Heart right ventricle (tissue), 16 donors: ENCODE data around the gene SLC43A2. TPM values are rescaled to one million over a fixed set of nuclear protein-coding genes. Genes with fewer than 3 reads are reported as not detected.

Source experiments
- ATAC-seq, 8 donors: fragments of 200-7000 bp; cut with Tn5 transposase; one replicate each; pipeline ENCODE4 v1.9.1; 2020; ENCODE audit warnings: mild to moderate bottlenecking in 8 of 8, moderate library complexity in 8 of 8, moderate number of reproducible peaks in 1 of 8
- DNase-seq, 2 donors: peaks; one replicate each; pipeline ENCODE4 v3.0.0-alpha.2; 2020
- H3K27ac ChIP-seq, 10 donors: fragments of 200-600 bp; sonication (generic) in 2 of 10; one replicate each; pipeline versions ENCODE4 v1.5.0 to v1.8.0; 2020 to 2022; ENCODE audit warnings: mild to moderate bottlenecking in 3 of 10
- H3K27me3 ChIP-seq, 7 donors: fragments of 200-600 bp; one replicate each; pipeline ENCODE4 v1.8.0; 2021 to 2022; ENCODE audit warnings: mild to moderate bottlenecking in 2 of 7
- H3K36me3 ChIP-seq, 9 donors: fragments of 200-600 bp; sonication (generic) in 1 of 9; one replicate each; pipeline versions ENCODE4 v1.5.0 to v1.8.0; 2020 to 2022; ENCODE audit warnings: mild to moderate bottlenecking in 2 of 9
- H3K4me1 ChIP-seq, 9 donors: fragments of 200-600 bp; sonication (generic) in 1 of 9; one replicate each; pipeline versions ENCODE4 v1.5.0 to v1.8.0; 2020 to 2022; ENCODE audit warnings: mild to moderate bottlenecking in 4 of 9
- H3K4me3 ChIP-seq, 10 donors: fragments of 200-600 bp; sonication (generic) in 2 of 10; one replicate each; pipeline versions ENCODE4 v1.5.0 to v1.8.0; 2020 to 2022; ENCODE audit warnings: mild to moderate bottlenecking in 7 of 10, moderate library complexity in 2 of 10
- H3K9me3 ChIP-seq, 11 donors: fragments of 200-600 bp in 10 of 11; sonication (generic) in 2 of 11; one replicate each; pipeline versions ENCODE4 v1.5.0 to v1.8.0; 2013 to 2022; ENCODE audit warnings: mild to moderate bottlenecking in 2 of 11, control low read depth in 1 of 11, moderate library complexity in 1 of 11
- WGBS, 2 donors: extraction: QIAGEN DNeasy Blood & Tissue Kit; methylation state at CpG; one replicate each; pipeline ENCODE4 v1.1.7; 2013; ENCODE audit warnings: inconsistent platforms in 1 of 2; 5-methylcytosine and 5-hydroxymethylcytosine counted together
- intact Hi-C, 10 donors: fragments of 100-400 bp; cut with DNase I; formaldehyde crosslinking; loops; one replicate each; pipeline versions ENCODE4 v1.11.1 to v1.14.2; 2022
- polyA plus RNA-seq, 2 donors: library from polyadenylated mRNA; stranded (reverse); fragments of 200-250 nt; gene quantifications; one replicate each; pipeline ENCODE4 v1.2.3, GENCODE V29; 2013
- total RNA-seq, 10 donors: library from RNA; stranded (reverse); fragmentation: NEBNext Ultra II Directional in 3 of 10; extraction: Animal tissue kit (Norgen Biotek cat#: 25700) in 3 of 10; gene quantifications; one replicate each; pipeline versions ENCODE4 v1.2.1 to v1.2.4, GENCODE V29; 2021 to 2023
- TF ChIP-seq, protein P1 (sequence below), 9 donors: fragments of 200-600 bp; sonication (generic) in 2 of 9; IDR thresholded peaks; one replicate each; pipeline versions ENCODE4 v1.5.0 to v1.8.0; 2021 to 2022; ENCODE audit warnings: antibody characterized with exemption in 9 of 9, mild to moderate bottlenecking in 5 of 9, moderate library complexity in 1 of 9
- donor health status: Arrhythmogenic right ventricular cardiomyopathy.
- donor health status: ischemic (EF 13 %, LVEDD 7.1; RV severe dilation, severe dysfunction).
- donor health status: healthy with polysubstance abuse.
- donor health status: DM: no; HTN: yes; CAD: no.
- donor health status: DM: no; HTN: no; CAD: no.
- donor health status: ischemic (EF 25% LVEDD 6.9; RV normal size, moderate dysfunction).
- donor health status: ischemic (EF 25% LVEDD 5.7; RV mildly dilated, moderate dysfunction).
- donor health status: healthy.
- donor health status: DM: yes; HTN: yes; CAD: no.
- donor health status: Ischemic cardiomyopathy.
- donor health status: ischemic (EF 35%, LVEDD 5.7; RV mildly dilated, moderate dysfunction).
- donor health status: nonischemic (EF 11% LVEDD 7.7; RV severe dilation, severe dysfunction).
- donor health status: DM: yes; HTN: yes; CAD: no.
- donor health status: PGD.
- donor health status: ischemic (EF 29% LVEDD 5.4; RV normal size, mild dysfunction).
- donor health status: nonischemic (EF 23%, LVEDD 6.1; RV moderate dilation, normal function).

Gene SLC43A2
- total and polyA plus RNA-seq, 12 donors: 1.6 to 16.4 (median 6.1) TPM

DNA sequence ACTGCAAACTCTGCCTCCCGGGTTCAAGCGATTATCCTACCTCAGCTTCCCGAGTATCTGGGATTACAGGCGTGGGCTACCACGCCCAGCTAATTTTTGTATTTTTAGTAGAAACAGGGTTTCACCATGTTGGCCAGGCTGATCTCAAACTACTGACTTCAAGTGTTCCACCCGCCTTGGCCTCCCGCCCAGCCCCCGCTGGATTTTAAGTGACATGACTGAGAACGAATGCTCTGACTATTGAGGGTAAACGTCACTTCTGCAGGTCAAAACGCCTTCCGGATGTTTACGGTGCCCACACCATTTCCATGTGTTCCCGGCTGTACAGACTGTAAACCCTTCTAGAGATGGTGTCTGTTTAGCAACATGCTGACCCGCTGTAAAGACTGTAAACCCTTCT is 88.8 kb downstream of the SLC43A2 start:
- DNase-seq: no peak
- TF ChIP-seq, protein P1, sequence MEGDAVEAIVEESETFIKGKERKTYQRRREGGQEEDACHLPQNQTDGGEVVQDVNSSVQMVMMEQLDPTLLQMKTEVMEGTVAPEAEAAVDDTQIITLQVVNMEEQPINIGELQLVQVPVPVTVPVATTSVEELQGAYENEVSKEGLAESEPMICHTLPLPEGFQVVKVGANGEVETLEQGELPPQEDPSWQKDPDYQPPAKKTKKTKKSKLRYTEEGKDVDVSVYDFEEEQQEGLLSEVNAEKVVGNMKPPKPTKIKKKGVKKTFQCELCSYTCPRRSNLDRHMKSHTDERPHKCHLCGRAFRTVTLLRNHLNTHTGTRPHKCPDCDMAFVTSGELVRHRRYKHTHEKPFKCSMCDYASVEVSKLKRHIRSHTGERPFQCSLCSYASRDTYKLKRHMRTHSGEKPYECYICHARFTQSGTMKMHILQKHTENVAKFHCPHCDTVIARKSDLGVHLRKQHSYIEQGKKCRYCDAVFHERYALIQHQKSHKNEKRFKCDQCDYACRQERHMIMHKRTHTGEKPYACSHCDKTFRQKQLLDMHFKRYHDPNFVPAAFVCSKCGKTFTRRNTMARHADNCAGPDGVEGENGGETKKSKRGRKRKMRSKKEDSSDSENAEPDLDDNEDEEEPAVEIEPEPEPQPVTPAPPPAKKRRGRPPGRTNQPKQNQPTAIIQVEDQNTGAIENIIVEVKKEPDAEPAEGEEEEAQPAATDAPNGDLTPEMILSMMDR (IDR thresholded peaks at IDR 0.05): no peak
- intact Hi-C loops: loop anchor here in 2 of 10 donors (10.0 kb wide), 1 partner anchor 265 kb away; the partner anchor contains the start of genes BHLHA9 (in 2 of the 2) and TRARG1 (in 2 of the 2)

DNA sequence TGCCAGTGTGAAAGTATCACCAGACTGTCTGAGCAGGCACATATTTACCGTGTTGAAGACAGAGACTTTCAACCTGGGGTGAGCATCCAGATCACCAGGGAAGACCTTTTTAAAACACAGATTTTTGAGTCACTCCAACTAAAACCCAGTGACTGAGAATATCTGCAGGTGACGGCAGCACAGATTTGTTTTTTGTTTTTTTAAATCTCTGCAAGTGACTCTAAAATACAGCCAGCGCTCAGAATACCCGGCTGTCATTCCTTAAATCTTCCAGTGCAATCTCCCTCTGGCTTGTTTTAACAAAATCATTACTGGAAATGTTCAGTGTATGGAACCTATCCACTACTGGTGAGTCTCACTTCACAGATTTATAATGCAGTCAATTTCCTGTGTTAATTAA is 92.9 kb downstream of the SLC43A2 start:
- DNase-seq (no peak), ATAC-seq (no peak)
- H3K27ac ChIP-seq: no peak overlapping the region
- H3K4me1 ChIP-seq: peaks cover 0 to 18% (median 5%) of the 10 kb centered on the region in 9 donors
- no peaks in the 10 kb centered on the region for H3K27me3 ChIP-seq
- H3K9me3 ChIP-seq: no peaks in the 10 kb centered on the region
- TF ChIP-seq, protein P1 (IDR thresholded peaks at IDR 0.05): no peak
- H3K4me3 ChIP-seq: no peak overlapping the region
- intact Hi-C loops: loop anchor here in 2 of 10 donors (10.0 kb wide), 1 partner anchor 261 kb away; the partner anchor contains the start of genes BHLHA9 (in 2 of the 2) and TRARG1 (in 2 of the 2)
- WGBS, 2 donors: 96 to 97% methylated on average over 4 of the region's 4 CpGs
- H3K36me3 ChIP-seq: peaks cover 0 to 100% (median 42%) of the 10 kb centered on the region in 9 donors

More for the DNA sequence above, 88.8 kb downstream of the SLC43A2 start:
- no peaks in the 10 kb centered on the region for H3K9me3 ChIP-seq
- no peaks in the 10 kb centered on the region for H3K27me3 ChIP-seq
- H3K36me3 ChIP-seq: peaks cover 0 to 100% (median 51%) of the 10 kb centered on the region in 9 donors
- H3K4me1 ChIP-seq: no peaks in the 10 kb centered on the region
- H3K27ac ChIP-seq: no peak overlapping the region
- 90 to 93% methylated on average over 15 of the region's 15 CpGs for WGBS, 2 donors
- H3K4me3 ChIP-seq: no peak overlapping the region
- no peak for ATAC-seq

DNA sequence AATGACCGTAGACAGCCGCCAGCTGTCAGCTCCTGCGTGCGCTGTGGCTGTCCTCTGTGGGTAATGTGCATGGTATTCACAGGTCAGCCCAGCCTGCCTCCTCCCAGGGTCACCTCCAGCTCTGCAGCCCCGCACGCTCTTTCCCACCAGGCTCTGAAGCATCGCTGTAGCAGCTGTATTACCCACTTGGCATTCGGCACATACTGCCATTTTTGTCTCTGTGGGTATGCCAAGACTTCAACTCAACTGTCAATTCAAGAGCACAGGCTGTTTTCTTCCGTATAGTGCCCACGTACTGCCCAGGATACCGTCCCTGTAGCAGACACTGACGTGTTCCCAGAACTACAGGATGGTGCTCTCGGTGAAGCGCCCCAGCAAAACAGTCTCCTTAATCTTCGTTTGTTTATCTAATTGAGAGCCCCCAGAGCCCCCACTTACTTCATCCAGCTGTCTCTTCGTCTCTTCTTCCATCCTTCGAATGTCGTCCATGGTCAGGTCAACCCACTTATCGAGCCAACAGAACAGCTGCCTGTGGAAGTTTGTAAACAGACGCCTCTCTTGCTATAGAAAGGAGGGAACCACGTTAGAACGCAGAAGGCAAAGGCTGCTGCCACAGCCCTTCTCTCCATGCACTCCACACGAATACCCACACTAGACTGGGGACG is 94.8 kb downstream of the SLC43A2 start:
- 66 to 72% methylated on average over 24 of the region's 24 CpGs for WGBS, 2 donors
- peak; percentile 60 to 89 (median 77) for ATAC-seq

More for the DNA sequence above, 94.8 kb downstream of the SLC43A2 start:
- Histone ChIP-seq H3K4me1 (peaks cover 0 to 18% (median 5%) of the 10 kb centered on the region in 9 donors), H3K27ac (peak overlapping the region; percentile 16 to 79 (median 47)), H3K4me3 (no peak overlapping the region), H3K27me3 (no peaks in the 10 kb centered on the region), H3K36me3 (peaks cover 0 to 100% (median 39%) of the 10 kb centered on the region in 9 donors), H3K9me3 (no peaks in the 10 kb centered on the region)
- no peak for DNase-seq
- TF ChIP-seq, protein P1 (IDR thresholded peaks at IDR 0.05): no peak
- intact Hi-C loops: loop anchor here in 2 of 10 donors (10.0 kb wide), 1 partner anchor 259 kb away; the partner anchor contains the start of genes BHLHA9 (in 2 of the 2) and TRARG1 (in 2 of the 2)
